ENCODE data around the gene SOAT2. TPM values are rescaled to one million over a fixed set of nuclear protein-coding genes. Genes with fewer than 3 reads are reported as not detected.

SOAT2 gene
- polyA plus RNA-seq, 2 of the 4 experiments (the other 2 are of a cell fraction) = 0.09 to 0.14 TPM

DNA sequence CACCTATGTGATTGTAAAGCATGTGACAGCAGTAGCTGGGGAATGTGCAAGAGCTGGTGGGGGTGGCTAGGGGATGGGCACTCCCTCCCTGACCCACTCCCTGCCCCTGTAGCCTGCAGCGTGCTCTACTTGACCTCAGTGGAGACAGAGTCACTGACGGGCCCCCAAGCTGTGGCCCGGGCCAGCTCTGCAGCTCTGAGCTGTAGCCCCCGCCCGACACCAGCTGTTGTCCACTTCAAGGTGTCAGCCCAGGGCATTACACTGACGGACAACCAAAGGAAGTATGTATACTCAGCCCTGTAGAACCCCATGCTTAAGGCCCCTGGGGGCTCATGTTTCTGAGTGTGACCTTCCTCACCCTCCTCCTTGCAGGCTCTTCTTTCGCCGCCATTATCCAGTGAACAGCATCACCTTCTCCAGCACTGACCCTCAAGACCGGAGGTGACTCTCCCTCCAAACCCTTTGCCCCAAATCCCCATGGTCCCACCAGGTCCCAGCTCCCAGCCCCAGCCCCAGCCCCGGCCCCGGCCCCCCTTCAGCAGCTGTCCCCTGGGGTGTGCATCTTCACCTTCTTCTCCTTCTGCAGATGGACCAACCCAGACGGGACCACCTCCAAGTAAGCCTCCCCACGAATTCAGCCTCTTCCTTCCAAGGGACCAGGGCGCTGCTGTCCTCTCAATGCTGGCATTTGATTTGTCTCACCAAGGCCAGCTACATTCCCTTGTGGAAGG, 40.1 kb upstream of the SOAT2 start:
- H3K4me1 ChIP-seq = peaks cover 43% of the 10 kb centered on the region
- no peak overlapping the region for H3K27ac ChIP-seq
- no peak for FAIRE-seq
- no peak for TF ChIP-seq JUNB (IDR thresholded peaks at IDR 0.05)
- 92% methylated on average over 12 of the region's 14 CpGs for WGBS (ENCODE audit: missing lambda C conversion rate)
- ChIA-PET POLR2A (interaction anchor here (0.7 to 2.9 kb wide), 3 partner anchors 9 to 36 kb away, joined by 3 to 9 read pairs (median 4); partner anchors contain the start of gene SPRYD3), CTCF (interaction anchor here (0.9 to 45.5 kb wide), 8 partner anchors 13 to 179 kb away, joined by 3 to 1424 read pairs (median 8); partner anchors contain the start of genes IGFBP6, SOAT2, SPRYD3 and TNS2)
- no peaks in the 10 kb centered on the region for H3K9me3 ChIP-seq
- DNase-seq (ENCODE audit: low read depth in 1 of 2, low spot score in 1 of 2) = no peak
- H3K4me3 ChIP-seq = no peak overlapping the region
- ATAC-seq = no peak
- no peak overlapping the region for H3K4me2 ChIP-seq

- no peaks in the 10 kb centered on the region for H3K9me3 ChIP-seq
- no peak overlapping the region for H3K4me2 ChIP-seq
- 69% methylated on average over 13 of the region's 13 CpGs for WGBS (ENCODE audit: missing lambda C conversion rate)
- TF ChIP-seq SREBF2 (IDR thresholded peaks at IDR 0.05) (no peak), BHLHE40 (IDR thresholded peaks at IDR 0.05; ENCODE audit: low read depth, low read length) (no peak), HOXA7 (CRISPR knock-in tag; IDR thresholded peaks at IDR 0.05) (no peak), CHD2 (IDR thresholded peaks at IDR 0.05; ENCODE audit: low read length, partially characterized antibody) (no peak), NR3C1 (IDR thresholded peaks at IDR 0.05) (no peak), FOXS1 (CRISPR knock-in tag; IDR thresholded peaks at IDR 0.05) (no peak), HOXB5 (CRISPR knock-in tag; IDR thresholded peaks at IDR 0.05) (no peak), PHF8 (IDR thresholded peaks at IDR 0.05; ENCODE audit: borderline replicate concordance, low read depth) (no peak), EHMT2 (IDR thresholded peaks at IDR 0.05; ENCODE audit: low read depth) (no peak), GATA3 (IDR thresholded peaks at IDR 0.05; ENCODE audit: borderline replicate concordance) (no peak; the same call in 1 of the 2 replicates), EP300 (IDR thresholded peaks at IDR 0.05) (no peak), NPAS2 (CRISPR knock-in tag; IDR thresholded peaks at IDR 0.05; ENCODE audit: borderline replicate concordance) (no peak), RCOR1 (IDR thresholded peaks at IDR 0.05; ENCODE audit: low read depth, low read length) (no peak), RAD21 (conservative IDR thresholded peaks at IDR 0.05 in 1 of 2, IDR thresholded peaks at IDR 0.05 in 1 of 2) (no peak), FOSB (CRISPR knock-in tag; IDR thresholded peaks at IDR 0.05) (no peak)
- TF ChIP-seq, protein P1, sequence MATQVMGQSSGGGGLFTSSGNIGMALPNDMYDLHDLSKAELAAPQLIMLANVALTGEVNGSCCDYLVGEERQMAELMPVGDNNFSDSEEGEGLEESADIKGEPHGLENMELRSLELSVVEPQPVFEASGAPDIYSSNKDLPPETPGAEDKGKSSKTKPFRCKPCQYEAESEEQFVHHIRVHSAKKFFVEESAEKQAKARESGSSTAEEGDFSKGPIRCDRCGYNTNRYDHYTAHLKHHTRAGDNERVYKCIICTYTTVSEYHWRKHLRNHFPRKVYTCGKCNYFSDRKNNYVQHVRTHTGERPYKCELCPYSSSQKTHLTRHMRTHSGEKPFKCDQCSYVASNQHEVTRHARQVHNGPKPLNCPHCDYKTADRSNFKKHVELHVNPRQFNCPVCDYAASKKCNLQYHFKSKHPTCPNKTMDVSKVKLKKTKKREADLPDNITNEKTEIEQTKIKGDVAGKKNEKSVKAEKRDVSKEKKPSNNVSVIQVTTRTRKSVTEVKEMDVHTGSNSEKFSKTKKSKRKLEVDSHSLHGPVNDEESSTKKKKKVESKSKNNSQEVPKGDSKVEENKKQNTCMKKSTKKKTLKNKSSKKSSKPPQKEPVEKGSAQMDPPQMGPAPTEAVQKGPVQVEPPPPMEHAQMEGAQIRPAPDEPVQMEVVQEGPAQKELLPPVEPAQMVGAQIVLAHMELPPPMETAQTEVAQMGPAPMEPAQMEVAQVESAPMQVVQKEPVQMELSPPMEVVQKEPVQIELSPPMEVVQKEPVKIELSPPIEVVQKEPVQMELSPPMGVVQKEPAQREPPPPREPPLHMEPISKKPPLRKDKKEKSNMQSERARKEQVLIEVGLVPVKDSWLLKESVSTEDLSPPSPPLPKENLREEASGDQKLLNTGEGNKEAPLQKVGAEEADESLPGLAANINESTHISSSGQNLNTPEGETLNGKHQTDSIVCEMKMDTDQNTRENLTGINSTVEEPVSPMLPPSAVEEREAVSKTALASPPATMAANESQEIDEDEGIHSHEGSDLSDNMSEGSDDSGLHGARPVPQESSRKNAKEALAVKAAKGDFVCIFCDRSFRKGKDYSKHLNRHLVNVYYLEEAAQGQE (IDR thresholded peaks at IDR 0.05) = no peak
- TF ChIP-seq, protein P2, sequence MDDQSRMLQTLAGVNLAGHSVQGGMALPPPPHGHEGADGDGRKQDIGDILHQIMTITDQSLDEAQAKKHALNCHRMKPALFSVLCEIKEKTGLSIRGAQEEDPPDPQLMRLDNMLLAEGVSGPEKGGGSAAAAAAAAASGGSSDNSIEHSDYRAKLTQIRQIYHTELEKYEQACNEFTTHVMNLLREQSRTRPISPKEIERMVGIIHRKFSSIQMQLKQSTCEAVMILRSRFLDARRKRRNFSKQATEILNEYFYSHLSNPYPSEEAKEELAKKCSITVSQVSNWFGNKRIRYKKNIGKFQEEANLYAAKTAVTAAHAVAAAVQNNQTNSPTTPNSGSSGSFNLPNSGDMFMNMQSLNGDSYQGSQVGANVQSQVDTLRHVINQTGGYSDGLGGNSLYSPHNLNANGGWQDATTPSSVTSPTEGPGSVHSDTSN (IDR thresholded peaks at IDR 0.05) = no peak
- TF ChIP-seq, protein P3, sequence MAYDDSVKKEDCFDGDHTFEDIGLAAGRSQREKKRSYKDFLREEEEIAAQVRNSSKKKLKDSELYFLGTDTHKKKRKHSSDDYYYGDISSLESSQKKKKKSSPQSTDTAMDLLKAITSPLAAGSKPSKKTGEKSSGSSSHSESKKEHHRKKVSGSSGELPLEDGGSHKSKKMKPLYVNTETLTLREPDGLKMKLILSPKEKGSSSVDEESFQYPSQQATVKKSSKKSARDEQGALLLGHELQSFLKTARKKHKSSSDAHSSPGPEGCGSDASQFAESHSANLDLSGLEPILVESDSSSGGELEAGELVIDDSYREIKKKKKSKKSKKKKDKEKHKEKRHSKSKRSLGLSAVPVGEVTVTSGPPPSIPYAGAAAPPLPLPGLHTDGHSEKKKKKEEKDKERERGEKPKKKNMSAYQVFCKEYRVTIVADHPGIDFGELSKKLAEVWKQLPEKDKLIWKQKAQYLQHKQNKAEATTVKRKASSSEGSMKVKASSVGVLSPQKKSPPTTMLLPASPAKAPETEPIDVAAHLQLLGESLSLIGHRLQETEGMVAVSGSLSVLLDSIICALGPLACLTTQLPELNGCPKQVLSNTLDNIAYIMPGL (CRISPR knock-in tag; IDR thresholded peaks at IDR 0.05; ENCODE audit: borderline replicate concordance) = no peak
- no peak for DNase-seq (ENCODE audit: low read depth in 1 of 2, low spot score in 1 of 2)
- no peak for ATAC-seq
- H3K27ac ChIP-seq = peak overlapping the region in 1 of 2 experiments; percentile 14; a peak in 1 of 6 replicates
- ChIA-PET POLR2A (interaction anchor here (0.7 to 2.9 kb wide), 3 partner anchors 10 to 133 kb away, joined by 3 to 9 read pairs (median 3); no protein-coding TSS in a partner anchor), CTCF (interaction anchor here (0.9 to 45.5 kb wide), 14 partner anchors 14 to 258 kb away, joined by 3 to 1424 read pairs (median 8); partner anchors contain the start of genes AAAS, CSAD, ESPL1 and IGFBP6)
- FAIRE-seq = no peak
- H3K4me3 ChIP-seq = no peak overlapping the region
- H3K4me1 ChIP-seq = peaks cover 43% of the 10 kb centered on the region
Measured at GRCh38 chr12:53063708-53064612, 39.3 kb upstream of the SOAT2 start.
